NCI-H1092 (cell line): ENCODE measurements around the gene SLC22A5.
"Not testable (repeated sequence)": the region's sequence is repeated elsewhere in the genome, so short reads cannot be mapped to it uniquely, and the experiment has no call there.

Experiments used
- DNase-seq: peaks from one replicate; lab custom pipeline; 2025; lab: John Stamatoyannopoulos, UW

Gene SLC22A5

DNA sequence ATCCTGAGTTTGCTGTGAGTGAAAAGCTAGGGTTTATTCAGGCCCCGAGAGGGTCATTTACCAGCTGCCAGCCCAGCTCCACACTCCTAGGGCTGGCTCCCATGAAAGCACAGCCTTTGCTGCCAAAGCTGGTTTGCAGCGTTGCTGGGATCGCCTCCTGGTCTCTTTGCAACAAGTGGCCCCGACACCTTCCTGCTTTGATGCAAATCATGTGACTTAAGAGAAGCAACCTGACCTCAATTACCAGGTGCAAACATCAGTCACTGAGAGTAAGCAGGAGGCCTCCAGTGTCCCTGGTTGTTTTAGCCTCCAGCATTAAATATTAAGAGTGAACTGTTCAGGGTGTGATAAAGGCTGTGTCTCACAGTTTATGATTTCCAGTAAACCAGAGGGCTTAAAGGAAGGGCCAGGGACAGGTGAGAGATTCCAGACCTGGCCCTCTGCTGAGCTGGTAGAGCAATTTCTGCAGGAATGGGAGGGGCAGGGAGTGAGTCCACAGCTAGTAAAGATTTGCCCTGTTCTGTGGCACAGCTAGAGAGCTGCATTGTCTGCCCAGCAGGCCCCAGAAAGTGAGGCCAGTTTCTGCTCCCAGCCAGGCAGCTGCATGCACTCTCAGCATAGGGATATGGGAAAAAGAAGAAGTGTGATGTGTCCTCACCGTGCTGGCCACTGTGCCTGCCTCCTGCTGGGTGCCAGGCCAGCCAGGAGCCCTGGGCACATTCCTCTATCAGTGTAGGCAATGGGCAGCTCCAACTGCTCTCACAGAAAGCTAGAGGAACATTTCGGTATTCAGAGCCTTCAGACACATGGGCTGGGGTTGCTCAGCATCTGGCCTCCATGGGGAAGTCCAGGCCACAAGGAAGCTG is 58.0 kb downstream of the SLC22A5 start:
- no peak for DNase-seq

DNA sequence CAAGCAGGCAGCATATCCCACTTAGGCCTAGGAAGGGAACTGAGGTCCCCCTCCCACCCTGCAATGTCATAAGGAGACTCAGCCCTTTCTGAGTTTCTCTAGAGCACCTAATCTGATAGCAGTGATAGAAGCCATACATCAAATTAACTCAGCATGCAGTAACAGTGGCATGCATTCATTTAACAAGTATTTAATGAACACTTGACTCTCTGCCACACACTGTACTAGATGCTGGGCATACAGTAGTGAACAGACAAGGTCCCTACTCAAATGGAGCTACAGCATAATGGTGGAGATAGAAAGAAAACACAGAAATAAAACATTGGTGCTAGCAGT is 58.6 kb downstream of the SLC22A5 start:
- no peak for DNase-seq

DNA sequence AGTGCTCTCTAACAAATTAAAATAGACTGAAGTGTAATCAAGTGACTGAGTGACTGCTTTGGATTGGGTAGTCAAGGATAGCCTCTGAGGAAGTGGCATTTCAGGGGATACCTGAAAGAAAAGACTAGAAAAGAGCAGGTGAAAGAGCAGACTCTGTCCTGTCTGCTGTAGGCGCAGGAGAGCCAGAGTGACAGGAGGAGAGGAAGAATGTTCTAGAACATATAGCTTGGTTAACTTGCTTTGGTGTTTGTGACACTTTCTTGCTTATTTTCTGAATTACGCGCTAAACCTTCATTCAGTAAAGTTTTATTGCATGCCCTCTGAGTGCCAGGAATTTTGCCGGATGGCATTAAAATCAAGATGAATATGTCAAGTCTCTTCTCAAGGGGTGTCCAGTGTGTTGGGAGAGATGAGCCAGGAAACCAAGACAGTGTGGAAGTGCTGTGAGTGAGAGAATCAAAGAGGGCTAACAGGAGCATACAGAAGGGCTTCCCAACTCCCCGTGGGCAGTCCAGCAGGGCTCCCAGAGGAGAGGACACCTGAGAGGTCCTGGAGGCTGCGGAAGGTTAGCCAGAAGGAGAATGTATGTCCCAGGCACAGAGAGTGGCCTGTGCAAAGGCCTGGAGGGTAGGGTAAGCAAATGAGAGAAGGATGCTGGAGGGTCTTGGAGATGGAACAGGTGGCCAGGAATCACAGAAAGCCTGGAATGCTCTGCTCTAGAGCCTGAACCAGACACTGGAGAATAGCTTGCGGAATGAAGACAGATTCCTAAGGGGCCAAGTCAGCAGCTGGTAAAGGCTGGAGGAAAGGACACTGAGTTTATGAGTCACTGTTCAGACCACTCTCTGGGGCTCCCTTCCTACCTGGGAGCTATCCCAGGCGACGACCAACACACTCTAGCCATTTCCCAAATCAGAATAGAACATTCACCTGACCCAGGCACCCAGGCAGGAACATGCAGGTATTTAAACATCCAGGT is 59.3 kb downstream of the SLC22A5 start:
- DNase-seq, result no peak

DNA sequence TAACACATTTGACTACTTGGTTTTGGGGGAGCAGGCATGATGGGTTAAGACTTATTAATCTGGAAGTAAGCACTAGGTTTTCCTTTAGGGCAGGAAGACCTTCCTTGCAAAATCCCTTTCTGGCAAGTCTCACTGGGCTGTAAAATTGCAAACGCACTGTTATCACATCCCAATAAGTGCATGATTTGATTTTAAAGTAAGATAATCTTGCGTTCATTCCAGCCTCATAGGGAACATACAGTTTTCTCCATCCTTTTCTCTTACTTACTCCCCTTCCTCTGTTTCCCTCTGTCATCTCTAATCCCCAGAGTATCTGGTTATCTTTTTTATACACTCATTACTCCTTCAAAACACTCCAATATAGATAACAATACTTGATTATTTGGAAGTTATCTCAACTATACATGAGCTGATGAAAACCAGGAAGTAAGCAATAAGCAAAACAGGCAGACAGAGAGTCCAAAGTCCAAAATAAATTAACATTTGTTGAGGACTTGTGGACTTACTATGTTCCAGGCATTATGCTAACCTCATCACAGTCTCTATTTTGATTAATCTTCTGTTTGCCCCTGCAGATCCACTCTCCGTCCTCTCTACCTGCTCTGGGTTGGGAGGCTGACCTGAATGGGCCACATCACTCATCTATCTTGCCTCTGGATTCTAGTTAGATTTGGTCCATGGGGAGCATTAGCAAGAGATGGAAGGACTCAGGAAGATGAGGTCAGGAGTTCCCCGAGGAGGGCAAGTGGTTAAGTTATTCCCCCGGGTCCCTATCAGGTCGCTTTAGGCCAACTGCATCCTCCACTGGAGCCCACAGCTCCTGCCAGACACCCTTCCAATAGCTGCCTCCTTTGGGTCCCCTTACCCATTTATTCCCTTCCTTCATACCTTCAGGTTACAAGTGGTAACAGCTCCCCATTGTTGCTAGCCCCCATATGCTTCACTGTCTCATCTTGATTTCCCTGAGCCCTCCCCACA is 60.2 kb downstream of the SLC22A5 start:
- no peak for DNase-seq

DNA sequence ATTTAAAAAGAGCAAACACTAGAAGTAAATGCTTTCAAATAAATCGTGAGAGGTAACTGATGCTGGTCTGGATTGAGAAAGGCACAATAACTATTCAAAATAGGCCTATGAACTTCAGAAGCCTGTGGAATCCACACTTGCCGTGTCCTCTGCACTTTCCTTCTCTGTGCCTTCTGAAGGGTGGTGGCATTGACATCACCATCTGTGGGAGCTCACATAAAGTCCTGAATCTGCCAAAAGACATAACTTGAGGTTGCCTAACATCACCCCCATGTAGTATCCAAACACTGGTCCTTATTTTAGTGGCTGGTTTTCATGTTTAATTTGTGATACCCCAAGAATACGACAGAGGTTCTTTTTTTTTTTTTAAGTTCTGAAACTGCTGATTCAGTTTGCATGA is 61.2 kb downstream of the SLC22A5 start:
- no peak for DNase-seq

DNA sequence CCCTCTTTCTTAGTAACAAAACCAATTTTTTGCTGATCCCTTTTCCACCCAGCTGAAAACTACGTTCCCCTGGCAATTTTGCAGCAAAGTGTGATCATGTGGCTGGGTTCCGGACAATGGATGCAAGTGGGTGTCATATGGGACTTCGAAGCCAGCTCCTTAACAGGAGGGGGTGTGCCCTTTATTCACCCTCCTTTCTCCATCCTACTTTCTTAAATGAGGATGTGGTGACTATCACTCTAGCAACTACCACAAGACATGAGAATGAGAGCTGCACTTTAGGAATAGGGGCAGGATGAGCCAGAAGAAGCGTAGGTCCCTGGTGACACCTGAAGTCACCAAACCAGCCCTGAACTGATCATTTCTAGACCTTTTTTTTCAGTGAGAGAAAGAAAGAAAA is 62.1 kb downstream of the SLC22A5 start:
- DNase-seq, result no peak

DNA sequence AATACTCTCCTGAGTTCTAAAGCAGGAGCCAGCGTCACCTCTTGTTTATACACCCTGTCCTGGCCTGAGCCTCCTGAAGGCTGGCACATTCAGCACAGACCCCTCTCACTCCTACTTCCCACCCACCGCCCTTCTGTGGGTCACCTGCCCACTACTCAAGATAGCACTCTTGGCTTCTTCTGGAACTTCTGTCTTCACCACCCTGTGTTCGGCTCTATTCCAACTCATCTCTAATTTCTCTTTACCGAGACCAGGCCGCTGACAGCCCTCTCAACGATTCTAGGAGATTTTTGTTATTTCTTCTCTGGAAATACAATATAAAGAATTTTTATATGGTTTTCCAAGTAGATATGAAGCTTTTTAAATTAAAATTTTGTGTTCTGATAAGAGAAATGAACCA is 63.6 kb downstream of the SLC22A5 start:
- no peak for DNase-seq

DNA sequence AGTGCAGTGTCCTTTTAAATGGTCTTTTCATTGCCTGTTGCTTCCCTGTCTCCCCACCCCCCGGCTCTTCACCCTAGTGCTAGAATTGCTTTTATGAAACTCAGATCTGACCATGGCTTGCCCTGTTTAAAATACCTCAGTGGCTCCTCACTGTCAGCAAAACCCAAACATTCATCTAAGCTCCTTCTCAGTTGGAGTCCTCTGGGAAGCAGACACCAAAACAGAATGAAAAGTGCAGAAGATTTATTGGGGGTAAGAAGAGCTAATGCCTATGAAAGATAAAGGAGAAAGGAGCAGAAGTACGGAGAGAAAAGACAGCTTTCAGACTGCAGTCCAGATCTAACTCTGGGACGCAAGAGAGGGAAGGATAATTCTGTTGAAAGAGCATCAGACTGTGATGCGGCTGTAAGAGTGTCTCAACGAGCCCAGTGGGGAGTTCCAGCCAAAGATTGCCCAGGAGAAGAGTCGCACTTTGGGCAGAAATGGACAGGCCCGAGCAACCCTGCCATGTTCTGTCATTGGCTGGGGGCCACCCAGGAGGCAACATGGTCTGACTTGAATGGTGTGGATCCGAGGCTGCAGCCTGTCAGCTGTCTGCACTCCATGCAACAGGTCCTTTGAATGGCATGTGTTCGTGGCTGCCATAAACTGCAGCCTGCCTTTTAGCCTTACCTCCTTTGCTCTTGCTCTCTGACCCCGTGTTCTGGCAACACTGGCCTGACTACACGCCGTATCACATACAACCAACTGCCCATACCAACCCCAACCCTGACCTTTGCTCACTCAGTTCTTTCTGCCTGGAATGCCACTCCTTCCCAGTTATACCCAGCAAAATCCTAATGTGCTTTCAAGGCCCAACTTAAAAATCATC is 65.1 kb downstream of the SLC22A5 start:
- no peak for DNase-seq

DNA sequence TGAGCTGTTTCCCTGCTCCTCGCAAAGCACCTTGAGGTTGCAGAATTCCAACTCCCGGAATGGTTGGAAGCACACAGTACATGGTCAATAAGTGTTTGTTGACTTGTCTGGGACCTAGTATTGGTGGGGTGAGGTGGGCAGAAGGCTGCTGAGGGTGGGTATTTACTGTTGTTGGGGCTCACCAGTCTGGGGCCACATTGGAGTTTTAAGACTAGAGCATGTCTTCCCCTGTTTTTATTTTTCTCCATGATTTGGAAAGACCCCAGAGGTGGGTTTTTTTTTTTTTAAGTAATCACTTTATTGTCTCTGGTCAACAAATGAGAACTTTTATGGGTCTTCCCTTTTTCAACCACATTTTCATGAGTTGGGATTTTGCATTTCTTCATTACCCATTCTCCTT is 65.9 kb downstream of the SLC22A5 start:
- DNase-seq, result no peak

DNA sequence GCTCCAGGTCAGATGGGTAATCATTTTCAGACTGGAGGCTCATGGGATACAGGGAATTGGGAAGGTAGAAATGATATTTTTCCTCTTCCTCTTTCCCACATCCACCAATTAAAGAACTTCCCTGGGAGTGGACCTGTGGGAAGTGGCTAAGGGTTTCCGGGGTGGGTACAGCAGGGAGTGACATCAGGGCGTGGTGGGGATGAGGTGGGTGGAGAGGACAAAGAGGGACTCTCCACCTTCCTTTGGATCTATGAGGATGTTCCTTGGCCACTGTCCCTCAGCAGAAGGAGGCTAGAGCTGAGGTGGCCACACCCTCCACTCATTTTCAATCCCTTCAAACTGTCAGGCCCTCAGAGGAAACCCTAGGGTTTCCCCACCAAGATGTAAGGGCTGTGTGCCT is 66.4 kb downstream of the SLC22A5 start:
- DNase-seq, result no peak

DNA sequence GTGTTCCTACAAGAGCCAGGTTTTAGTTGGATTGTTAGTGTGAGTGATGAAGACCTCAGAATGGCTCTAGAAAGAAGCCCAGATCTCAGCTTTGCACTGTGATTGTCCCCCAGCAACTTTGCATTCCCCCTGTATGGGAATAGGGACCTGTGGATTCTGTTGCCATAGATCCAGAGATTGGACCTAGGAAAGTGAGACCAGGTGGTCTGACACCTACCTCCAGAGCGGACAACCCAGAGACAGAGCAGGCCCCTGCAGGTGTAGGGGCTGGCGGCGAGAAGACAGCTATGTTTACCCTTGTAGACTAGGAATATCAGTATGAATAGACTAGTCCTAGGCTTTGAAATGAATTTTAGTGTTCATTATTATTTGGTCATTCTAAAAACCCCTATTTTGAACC is 67.4 kb downstream of the SLC22A5 start:
- DNase-seq, result no peak

DNA sequence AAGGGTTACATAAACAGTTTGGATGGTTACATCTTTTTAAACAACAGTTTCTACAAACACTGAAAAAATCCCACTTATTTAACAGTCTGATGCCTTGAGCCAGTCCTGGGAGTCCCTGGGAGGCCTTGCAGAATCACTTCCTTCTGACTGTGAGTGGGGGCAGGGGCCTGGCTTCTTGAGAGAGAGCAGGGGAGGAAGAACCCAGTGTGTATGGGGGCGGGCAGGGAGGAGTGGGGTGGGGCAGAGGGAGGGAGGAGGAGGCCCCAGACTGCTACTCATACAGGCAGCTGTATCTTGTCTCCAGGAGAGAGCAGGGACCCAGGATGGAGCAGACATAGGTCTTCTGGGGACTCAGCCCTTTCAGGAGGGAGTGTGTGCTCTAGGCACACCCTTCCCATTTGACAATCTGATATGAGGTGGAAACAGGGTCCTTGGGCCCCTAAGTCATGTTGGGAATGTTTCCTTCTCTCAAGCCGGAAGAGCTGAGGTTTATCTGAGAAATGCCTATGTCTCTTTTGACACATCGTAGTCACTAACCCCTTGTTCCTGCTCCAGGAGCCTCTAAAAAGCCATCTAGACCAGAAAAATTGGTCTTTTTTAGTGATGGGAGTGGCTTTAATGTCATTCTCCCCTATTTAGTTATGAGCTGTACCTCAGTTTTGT is 68.2 kb downstream of the SLC22A5 start:
- DNase-seq, result no peak

DNA sequence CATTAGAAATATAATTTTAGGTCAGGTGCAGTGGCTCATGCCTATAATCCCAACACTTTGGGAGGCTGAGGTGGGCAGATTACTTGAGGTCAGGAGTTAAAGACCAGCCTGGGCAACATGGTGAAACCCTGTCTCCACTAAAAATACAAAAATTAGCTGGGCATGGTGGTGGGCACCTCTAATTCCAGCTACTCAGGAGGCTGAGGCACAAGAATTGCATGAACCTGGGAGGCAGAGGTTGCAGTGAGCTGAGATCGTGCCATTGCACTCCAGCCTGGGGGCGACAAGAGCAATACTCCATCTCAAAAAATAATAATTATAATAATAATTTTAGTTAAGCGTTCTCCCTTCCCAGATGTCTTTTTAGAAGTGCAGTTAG is 68.7 kb downstream of the SLC22A5 start:
- DNase-seq, result not testable (repeated sequence)

DNA sequence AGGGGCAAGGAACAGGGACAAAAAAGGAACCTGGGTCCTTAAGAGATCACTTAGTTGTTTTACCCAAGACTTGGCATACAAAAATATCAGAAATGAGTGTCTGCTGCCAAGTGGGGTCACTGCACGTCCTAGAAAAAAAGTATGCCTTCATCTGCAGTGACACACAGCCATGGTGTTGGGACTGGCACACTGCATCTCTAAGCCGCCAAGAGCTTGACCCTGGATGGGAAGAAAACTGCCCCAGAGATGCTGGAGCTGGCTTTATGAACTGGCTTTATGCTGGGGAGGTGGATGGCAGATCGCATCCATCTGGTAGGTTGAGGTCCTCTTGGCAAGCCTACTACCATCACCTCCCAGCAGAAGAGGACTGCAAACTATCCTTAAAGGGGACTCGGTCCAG is 69.4 kb downstream of the SLC22A5 start:
- DNase-seq, result no peak

DNA sequence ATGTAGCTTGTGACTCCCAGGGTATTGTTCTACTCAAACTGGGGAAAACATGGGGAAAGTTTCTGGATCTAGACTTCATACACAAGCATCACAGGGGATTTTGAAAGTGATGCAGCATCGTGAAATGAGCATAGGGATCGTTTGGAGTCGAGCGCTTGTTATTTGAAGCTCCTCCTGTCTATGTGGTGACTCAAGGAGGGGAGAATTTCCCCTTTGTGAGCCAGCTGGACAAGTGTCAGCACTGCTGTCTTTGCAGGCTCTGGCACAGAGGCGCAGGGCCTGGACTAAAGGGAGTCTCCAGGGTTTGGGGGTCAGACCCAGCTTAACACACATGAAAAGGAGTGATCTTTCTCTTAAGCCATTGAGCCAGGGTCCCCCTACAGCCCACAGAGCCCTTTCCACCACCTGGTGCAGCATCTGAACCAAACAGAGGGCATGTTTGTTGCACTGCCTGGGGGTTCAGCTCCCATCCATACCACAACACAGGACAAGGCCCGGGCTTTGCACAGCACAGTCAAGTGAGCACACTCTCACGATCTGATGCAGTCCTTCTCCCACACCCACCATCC is 70.1 kb downstream of the SLC22A5 start:
- DNase-seq, result no peak

DNA sequence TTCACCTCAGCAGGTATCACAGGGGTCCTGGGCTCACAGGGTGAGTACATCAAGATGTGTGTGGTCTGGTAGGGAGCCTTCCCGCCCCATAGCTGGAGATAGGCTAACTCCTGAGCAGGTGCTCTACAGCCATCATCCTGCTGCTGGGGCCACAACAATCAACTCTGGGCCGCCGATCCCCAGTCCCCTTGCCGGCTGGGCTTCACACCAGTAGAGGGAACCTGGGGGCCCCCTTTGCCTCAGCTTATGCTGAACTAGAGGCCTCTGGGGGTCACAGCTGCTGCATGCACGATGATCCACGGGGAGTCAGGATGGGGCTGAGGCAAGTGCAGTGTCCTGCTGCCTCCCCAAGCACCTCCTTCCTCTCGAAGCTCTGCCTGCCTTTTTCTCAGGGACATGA is 74.6 kb downstream of the SLC22A5 start:
- no peak for DNase-seq
